ENCODE measurements around the gene SMYD3.

Gene SMYD3

DNA sequence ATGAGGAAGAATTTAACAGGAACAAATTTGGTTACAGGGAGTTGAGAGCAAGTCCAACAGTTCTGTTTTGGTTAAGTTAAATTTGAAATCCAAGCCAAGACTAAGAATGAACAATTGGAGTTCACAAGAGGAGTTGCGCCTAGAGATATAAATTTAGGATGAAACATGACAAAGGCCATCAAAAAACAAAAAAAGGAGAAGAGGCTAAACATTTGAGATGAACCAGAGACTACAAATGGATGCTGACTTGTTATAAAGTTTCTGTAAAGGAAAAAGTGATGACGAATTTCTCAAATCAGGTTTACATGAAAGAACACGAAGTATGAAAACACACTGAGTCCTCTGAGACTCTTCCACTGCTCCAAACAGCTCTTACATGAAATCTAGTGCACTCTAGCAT is 575.6 kb downstream of the SMYD3 start:
- no peak for DNase-seq

DNA sequence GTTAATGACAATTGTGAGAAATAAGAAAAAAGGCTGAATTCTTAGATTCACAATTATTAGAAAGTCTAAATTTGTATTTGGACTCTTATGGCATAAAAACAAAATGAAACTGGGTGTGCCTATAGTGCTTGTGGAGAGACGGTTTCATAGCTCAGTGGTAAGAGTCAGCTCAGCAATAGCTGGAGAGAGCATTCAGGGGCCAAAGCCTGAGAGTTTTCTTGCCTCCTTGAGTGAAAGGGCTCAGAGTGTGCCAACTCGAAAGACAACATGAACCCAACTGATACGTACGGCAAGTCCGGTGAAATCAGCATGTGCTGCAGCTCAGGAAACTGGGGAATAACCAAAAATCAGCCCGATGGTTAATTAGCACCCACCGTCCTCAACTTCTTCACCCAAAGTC is 577.9 kb downstream of the SMYD3 start:
- DNase-seq = no peak

DNA sequence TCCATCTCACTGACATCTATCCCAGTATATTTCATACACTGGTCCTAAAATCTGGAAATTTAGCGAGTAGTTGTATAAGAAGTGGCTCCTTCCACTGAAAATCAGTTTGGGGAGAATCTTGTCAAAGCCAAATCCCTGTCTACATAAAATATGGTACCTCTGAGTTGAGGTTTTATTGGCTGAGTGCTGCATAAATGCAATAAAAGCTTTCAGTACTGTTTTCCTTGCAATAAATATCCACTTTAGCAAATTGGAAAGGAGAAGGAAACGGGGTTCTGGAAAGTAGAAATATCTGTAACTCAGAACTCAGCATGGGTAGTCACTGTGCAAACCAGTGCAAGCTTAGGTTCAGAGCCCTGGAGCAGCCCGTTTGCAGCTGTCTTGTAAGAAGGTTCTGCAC is 580.2 kb downstream of the SMYD3 start:
- DNase-seq = no peak

DNA sequence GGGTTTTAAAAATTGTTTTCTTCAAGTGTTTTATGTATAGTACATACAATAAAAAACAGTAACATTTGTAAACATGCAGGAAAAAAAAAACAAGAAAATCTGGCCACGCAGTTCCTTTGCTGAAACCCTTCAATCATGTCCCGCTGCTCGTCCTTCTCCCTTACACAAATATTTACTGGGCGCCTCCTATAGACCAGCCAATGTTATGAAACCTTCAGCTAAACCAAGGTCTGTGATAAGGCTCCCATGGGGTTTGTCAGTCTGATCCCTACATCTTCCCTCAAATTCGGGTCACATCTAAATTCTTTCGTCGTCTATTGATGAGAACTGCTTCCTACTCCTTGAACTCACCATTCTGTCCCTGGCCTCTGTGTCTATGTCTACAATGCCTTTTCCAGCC is 583.9 kb downstream of the SMYD3 start:
- no peak for DNase-seq

DNA sequence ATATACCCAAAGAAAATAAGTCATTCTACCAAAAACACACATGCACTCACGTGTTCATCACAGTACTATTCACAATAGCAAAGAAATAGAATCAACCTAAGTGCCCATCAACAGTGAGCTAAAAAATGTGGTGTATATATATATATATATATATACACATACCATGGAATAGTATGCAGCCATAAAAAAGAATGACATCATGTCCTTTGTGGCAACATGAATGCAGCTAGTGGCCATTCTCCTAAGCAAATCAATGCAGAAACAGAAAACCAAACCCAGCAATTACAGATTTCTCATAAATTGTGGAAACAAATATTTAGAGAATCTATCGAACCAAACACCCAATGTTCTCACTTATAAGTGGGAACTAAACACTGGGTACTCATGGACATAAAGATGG is 585.7 kb downstream of the SMYD3 start:
- no peak for DNase-seq

DNA sequence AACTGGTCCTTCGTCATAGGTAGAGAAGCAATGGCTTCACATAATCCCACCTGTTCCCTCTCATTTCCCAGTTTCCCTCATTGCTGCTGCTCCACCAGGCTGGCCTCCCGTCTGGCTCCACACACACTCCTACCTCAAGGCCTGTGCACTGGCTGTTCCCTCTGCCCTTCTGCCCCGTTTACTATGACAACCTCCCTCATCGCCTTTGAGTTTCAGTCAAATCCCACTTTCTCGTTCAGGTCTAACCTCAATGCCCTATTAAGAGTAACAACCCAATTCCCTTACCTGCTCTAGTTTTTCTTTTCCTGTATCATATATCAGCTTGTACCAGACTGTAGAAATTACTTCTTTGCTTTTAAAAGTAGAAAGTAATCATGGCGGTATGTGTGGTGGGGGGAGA is 589.7 kb downstream of the SMYD3 start:
- DNase-seq = no peak

DNA sequence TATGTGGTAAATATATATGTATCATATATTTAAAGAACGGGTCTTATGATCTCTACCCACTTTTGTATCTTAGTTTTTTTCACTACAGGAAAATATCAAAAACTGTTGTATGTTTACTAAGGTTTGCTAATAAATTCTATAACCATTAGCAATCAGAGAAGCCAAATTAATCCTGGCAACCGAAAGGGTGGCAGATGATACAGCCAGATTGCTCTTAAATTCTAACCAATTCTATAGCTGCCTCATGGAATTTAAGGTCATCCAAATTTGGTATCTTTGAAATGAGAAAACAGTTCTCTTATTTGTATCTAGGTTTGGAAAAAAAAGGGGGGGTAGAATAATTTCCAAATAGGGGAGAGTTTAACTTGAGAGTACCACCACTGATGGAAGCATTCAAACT is 591.2 kb downstream of the SMYD3 start:
- DNase-seq = peak; percentile 86

DNA sequence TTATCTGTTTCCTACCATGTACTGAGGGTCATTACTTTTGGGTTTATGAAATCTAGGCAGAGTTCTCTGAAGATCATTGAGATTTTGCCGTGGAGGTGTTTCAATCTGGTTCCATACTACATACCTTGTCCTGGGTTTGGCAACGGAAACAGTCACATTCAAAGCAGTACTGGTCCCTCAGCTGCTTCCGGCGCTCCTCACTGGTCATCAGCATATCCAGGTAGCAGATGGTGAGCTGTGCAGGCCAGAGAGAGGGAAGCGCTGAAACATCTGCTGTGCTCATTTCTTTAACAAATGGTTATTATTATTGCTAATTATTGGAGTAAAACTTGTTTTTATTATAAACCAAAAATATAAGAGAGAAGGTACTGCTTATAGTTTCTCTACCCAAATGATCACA is 591.7 kb downstream of the SMYD3 start:
- DNase-seq = peak; percentile 82

DNA sequence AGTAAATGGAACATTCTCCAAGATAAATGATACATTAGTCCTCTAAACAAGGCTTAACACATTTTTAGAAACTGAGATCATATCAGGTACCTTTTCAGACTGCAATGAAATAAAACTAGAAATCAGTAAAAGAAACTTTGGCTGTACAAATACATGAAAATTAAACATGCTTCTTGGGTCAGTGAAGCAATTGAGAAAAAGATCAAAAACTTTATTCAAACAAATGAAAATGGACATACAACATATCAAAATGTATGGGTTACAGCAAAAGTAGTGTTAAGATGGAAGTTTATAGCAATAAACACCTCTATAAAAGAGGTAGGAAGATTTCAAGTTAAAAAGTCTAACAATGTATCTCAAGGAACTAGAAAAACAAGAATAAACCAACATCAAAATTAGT is 598.5 kb downstream of the SMYD3 start:
- no peak for DNase-seq

DNA sequence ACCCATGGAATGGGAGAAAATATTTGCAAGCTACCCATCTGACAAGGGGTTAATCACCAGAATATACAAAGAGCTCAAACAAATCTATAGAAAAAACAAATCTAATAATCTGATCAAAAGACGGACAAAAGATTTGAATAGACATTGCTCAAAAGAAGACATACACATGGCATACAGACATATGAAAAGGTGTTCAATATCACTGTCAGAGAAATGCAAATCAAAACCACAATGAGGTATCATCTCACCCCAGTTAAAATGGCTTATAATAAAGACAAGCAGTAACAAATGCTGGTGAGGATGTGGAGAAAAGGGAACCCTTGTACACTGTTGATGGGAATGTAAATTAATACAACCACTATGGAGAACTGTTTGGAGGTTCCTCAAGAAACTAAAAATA is 600.9 kb downstream of the SMYD3 start:
- DNase-seq = no peak

DNA sequence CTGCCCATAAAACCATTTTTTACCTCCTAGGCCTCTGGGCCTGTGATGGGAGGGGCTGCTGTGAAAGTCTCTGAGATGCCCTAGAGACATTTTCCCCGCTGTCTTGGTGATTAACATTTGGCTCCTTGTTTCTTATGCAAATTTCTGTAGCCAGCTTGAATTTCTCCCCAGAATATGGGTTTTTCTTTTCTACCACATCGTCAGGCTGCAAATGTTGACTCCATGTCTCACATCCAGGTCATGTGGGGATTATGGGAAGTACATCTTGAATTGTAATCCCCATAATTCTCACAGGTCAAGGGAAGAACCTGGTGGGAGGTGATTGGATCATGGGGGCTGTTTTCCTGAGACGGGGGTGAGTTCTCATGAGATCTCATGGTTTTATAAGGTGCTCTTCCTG is 603.2 kb downstream of the SMYD3 start:
- no peak for DNase-seq

DNA sequence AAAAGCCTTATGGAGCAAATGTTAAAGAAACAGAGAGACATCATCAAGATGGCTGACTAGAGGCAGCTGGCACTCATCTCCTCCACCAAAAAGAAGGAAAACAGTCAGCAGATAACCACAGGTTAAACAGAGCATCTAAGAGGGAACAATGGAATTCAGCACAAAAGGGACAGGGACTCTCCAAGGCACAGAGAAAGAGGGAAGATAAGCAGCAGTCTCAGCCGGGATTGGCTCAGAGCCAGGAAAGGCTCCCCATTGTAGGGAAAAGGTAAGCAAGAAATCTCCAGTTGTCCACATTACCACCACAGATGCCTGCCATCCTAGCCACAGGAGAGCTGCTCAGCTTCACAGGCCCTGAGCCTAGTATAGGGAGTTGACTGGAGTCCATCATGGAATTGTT is 605.5 kb downstream of the SMYD3 start:
- no peak for DNase-seq

DNA sequence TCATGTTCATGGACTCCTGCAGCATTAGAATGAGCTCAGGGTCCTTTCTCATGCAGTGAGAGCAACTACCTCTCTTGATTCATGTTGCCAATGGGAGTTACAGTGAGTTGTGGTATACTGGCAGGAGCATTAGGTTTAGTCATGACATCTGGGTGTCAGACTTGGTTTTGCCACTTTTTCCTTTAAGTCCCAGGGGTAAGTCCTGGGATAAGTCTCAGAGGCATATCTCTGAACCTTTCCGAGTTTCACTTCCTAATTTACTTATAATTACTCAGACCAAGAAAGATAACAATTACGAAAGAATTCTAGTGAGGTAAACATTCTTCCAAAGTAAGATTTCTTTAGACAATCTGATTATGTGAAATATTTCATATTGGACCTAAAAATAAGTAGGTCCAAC is 606.0 kb downstream of the SMYD3 start:
- DNase-seq = no peak

DNA sequence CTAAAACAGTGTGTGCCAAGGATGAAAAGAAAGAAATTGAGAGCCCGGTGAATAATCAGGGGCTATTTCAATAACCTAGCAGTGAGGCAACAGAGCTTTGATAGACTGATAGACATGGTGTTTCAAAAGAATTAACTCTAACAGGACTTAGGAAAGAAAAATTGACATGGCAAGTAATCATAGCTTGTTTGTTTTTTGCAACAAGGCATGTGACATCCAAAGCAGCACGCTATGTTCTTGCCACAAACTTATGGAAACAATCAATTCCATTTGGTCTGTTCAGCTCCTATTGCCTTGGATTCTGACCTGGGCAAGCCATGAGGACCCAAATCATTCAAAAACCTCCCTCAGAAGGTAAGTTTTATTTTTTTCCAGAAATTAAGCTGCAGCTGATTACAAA is 608.5 kb downstream of the SMYD3 start:
- no peak for DNase-seq

DNA sequence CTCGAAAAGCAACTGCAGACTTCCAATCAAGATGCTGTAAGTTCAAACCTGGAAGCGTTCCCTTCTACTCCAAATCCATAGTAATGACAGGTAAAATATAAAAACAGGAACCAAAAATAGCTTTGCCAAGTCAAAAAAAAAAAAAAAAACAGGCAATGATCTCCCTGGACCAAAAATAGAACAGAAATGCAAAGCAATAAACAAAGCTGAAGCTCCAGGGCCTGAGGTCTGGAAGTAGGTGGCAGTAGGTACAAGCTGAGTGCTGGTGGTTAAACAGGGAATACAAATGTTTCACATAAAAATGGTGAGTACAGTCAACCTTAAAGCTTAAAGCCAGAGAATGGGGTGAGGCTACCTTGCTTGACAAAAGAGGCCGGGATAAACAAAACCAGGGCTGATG is 610.8 kb downstream of the SMYD3 start:
- no peak for DNase-seq

DNA sequence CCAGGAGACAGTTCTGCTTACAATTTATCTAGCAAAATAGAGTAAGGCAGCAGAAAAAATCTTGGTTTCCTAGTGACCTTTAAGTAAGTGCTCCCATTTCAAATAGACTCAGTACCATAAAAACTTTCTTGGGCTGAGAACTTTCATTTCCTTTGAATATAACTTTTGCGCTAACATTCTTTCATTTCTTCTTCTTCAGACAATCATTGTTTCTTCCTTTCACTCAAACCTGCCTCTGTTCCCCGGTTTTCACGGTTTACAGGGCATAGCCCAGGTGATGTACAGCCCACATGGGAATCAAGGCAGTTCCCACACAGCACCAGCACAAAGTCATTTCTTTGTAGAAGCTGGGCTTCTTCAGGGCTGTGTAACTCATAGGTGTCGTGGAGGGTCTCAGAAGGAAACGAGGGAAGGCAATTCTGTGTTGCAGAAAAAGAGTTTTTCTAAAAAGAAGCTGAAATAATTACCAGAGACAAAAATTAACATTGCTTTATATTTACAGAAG is 611.6 kb downstream of the SMYD3 start:
- no peak for DNase-seq

DNA sequence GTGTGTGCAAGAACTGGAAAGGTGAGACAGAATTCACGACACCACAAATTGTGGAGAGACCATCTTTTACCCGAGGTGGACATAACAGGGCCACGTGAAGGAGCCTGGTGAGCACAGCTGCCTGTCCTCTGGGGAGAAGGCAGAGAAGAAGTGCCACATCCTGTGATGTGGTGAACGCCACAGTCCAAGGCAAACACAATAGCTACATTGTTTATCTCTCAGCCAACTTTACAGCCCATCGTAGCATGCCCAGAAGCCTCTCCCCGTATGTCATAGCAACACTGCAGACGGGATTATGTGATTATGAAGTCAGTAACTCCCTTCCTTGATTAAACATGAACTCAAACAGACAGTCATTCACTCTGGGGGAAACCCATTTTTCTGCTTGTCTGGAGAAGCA is 612.2 kb downstream of the SMYD3 start:
- DNase-seq = no peak

DNA sequence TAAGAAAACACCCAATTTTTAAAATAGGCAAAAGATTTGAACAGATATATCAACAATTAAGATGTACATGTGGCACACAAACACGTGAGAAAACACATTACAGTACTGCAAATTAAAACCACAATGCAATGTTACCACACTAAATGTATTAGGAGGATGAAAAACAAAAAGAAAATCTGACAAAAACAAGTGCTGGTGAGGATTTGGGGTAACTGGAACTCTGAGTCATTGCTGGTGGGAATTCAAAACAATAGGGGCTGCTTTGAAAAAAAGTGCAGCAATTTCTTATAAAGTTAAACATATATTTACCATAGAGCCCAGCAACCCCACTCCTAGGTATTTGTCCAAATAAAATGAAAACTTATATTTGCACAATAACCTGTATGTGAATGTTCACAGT is 614.1 kb downstream of the SMYD3 start:
- no peak for DNase-seq

DNA sequence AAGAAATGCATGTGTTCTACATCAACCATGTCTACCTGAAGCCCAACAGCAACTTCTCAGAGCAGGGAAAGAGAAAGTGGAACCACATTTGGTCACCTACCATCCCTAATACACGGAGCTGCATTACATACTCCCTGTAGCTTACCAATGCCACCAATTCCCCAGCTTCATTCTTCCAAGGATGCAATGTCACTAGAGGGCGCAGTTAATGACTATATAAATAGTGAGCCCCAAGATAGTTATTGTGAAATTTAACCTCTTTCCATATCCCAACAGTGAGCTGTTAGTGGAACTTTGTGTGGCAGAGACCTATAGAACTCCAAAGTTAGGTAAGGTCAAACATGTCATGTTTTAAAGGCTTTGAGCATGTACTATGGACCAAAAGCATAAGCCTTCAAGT is 618.3 kb downstream of the SMYD3 start:
- DNase-seq = peak; percentile 26

DNA sequence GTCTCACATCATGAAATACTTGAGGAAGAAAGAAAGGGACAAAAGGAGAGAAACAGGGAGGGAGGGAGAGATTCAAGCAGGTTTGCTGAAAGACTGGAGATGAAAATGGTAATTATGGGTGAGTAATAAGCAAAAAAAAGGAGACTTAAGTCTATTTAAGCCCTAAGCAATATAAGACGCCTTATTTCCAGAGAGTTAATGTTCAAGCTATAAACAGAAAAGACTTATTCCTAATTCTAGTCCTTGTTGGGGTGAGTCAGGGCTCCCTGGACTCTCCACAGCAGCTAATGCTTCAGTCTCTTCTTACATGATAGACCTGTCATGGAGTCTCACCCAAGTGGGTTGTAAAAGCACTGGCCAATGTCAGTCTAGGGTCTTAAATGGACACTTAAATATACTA is 619.2 kb downstream of the SMYD3 start:
- no peak for DNase-seq

DNA sequence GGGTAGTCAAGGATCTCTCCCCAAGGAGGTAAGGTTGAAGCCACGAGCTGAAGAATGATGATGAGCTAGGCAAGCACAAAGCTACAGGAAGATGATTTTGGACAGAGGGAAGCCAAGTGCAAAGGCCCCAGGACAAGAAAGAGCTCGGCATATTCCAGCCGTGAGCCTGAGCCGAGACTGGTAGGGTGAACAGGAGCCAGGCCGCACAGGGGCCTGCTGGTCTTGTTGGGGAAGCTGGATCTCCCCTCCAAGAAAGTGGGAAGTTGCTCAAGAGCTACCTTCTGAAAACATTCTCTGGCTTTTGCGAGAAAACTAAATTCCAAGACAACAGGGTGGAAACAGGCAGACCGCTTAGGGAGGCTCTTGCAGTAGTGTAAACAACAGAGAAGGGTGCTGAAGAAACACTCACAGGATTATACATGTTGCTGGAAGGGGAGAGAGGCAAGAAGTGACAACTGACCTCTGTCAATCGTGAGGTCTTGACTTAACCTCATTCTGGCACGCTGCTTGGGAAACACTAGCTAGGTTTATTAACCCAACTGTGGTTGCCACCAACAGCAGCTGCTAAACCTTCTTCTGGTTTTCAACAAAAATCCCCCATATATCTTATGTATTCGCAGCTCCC is 625.2 kb downstream of the SMYD3 start:
- DNase-seq = no peak

DNA sequence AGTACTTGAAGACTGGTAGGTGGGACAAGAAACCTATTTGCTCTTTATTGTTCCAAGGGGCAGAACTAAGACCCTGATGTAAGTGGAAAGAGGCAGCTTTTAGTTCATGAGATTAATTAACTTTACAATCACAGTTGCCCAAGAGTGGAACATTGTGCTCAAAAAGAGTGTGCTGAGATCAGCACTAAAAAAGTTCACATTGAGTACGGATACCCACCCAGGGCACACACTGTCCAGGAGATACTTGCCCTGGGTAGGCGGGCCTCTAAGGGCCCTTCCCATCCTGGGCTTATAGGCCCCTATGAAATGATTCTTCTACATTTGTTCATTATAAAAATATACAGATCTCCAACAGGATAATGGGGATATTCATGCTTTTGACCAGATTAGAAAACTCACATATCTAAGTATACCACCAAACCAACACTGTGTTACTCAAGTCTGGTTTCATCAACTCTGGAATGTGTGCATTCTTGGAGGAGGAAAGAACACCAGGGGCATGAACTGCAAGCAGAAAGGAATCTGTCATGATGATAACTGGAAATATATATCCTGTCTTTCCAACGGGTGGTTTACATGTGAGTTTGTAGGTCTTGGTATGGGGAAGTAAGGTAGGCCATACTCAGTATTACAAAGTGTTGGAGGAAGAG is 626.2 kb downstream of the SMYD3 start:
- no peak for DNase-seq

DNA sequence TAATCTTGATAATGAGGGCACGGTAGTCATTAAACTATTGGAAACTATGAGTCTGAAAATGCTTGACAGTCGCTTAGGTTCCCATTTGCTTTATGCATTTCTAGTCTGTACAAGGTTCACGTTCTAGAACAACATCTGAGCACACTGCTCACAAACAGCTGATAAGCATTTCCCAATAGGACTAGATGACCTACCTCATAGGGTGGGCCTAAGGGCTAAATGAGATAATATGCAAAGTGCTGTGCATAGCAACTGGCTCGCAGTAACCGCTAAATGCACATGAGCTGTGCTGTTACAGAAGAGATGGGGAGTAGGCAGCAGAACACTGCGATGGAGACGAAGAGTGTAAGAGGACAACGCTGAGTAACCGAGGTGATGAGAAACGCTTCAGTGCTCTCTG is 628.0 kb downstream of the SMYD3 start:
- no peak for DNase-seq

DNA sequence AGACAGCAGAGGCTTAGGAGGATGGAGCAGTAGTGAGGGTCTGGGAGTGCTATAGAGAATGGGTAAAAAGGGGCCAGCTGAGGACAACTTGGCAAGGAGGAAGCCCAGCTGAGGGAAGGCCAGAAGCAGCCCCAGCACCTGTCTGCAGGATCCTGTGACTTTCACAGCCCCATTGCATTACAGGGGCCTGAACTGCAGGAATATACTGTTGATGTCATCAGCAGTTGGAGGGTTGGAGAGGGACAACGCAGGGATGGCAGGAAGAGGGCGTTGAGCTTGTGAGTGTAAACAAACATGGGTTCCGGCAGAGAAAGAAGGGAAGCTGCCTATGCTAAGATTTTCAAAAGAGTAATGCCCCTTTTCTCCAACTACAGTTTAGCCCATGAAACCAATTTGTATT is 628.5 kb downstream of the SMYD3 start:
- no peak for DNase-seq

DNA sequence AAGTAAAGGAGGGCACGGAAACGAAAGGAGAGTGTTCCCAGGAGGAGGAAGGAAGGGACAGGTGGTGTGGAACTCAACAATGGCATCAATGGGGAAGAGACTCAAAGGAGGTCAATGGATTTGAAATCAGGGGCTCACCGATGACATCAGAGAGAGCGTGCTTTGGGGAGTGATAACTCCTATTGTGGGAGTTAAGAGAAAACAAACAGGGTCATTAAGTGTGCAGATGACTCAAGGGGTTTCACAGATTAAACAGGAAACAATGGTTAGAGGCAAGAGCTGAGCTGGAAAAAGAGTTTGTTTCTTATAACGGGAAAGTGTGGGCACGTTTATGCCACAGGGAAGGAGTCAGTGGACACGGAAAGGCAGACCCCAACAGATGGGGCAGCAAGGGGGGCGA is 629.1 kb downstream of the SMYD3 start:
- no peak for DNase-seq

All from NCI-H1694 treated with DMSO at 0.1 percent for 48 hours (cell line).